Astrocyte of the cerebellum (primary cell): Measurements from ENCODE around the gene DLG2.

ENCODE experiments used
- DNase-seq: peaks from one replicate; pipeline ENCODE4 v3.0.0-alpha.2; 2011; ENCODE audit warnings: low read depth
- H3K4me3 ChIP-seq: 2 replicates; pipeline ENCODE4 v1.5.1; 2011; ENCODE audit warnings: mild to moderate bottlenecking, low read depth, low read length, moderate library complexity
- CTCF ChIP-seq: IDR thresholded peaks from 2 replicates; pipeline ENCODE4 v1.5.1; 2012; ENCODE audit warnings: low read length, low read depth, moderate library complexity, mild to moderate bottlenecking; ENCODE audit errors: missing control alignments
- in situ Hi-C: cut with HindIII; loops from 2 replicates; pipeline ENCODE4 v1.10.0; 2017; ENCODE audit warnings: low sequenced_read_pairs

Gene DLG2

GRCh38 chr11:83823461-83824025 lies 1803.6 kb downstream of the DLG2 start:
- in situ Hi-C loops, result loop anchor here (25.0 kb wide), 2 partner anchors 961 to 1111 kb away; no protein-coding TSS in a partner anchor
- TF ChIP-seq CTCF, result no peak
- H3K4me3 ChIP-seq, result no peak overlapping the region

GRCh38 chr11:83819931-83820549 lies 1807.1 kb downstream of the DLG2 start:
- peak; percentile 41 for TF ChIP-seq CTCF
- peak; percentile 78 for DNase-seq
- in situ Hi-C loops, result loop anchor here (25.0 kb wide), 2 partner anchors 958 to 1108 kb away; no protein-coding TSS in a partner anchor
- H3K4me3 ChIP-seq, result no peak overlapping the region

More at GRCh38 chr11:83823461-83824025, 1803.6 kb downstream of the DLG2 start:
- no peak for DNase-seq

GRCh38 chr11:83818349-83818748 lies 1808.8 kb downstream of the DLG2 start:
- in situ Hi-C loops, result loop anchor here (25.0 kb wide), 2 partner anchors 956 to 1106 kb away; no protein-coding TSS in a partner anchor
- no peak for DNase-seq
- TF ChIP-seq CTCF, result no peak

GRCh38 chr11:83816572-83817187 lies 1810.5 kb downstream of the DLG2 start:
- in situ Hi-C loops, result loop anchor here (25.0 kb wide), 2 partner anchors 954 to 1104 kb away; no protein-coding TSS in a partner anchor
- H3K4me3 ChIP-seq, result no peak overlapping the region
- peak; percentile 13 for DNase-seq
- TF ChIP-seq CTCF, result peak; percentile 52

More at GRCh38 chr11:83818349-83818748, 1808.8 kb downstream of the DLG2 start:
- H3K4me3 ChIP-seq, result no peak overlapping the region

- in situ Hi-C loops, result loop anchor here (25.0 kb wide), 2 partner anchors 953 to 1103 kb away; no protein-coding TSS in a partner anchor
- no peak overlapping the region for H3K4me3 ChIP-seq
- TF ChIP-seq CTCF, result no peak
- DNase-seq, result no peak
These were observed 1811.4 kb downstream of the DLG2 start for GRCh38 chr11:83815736-83816135.

- H3K4me3 ChIP-seq, result no peak overlapping the region
These were observed 1813.8 kb downstream of the DLG2 start for GRCh38 chr11:83813296-83813695.

More at GRCh38 chr11:83813296-83813695, 1813.8 kb downstream of the DLG2 start:
- TF ChIP-seq CTCF, result no peak
- DNase-seq, result no peak
- in situ Hi-C loops, result loop anchor here (25.0 kb wide), 2 partner anchors 951 to 1101 kb away; no protein-coding TSS in a partner anchor
